ENCODE measurements around the gene FUT1.
"Not testable (repeated sequence)": the region's sequence is repeated elsewhere in the genome, so short reads cannot be mapped to it uniquely, and the experiment has no call there.

FUT1 gene

GRCh38 chr19:48752496-48753365 lies at the start of gene FUT1:
FUT1 (minus strand) TSS chr19:48752641; CDS start chr19:48751281, 1,360 bp downstream.
- peak; percentile 85 for DNase-seq

DNA sequence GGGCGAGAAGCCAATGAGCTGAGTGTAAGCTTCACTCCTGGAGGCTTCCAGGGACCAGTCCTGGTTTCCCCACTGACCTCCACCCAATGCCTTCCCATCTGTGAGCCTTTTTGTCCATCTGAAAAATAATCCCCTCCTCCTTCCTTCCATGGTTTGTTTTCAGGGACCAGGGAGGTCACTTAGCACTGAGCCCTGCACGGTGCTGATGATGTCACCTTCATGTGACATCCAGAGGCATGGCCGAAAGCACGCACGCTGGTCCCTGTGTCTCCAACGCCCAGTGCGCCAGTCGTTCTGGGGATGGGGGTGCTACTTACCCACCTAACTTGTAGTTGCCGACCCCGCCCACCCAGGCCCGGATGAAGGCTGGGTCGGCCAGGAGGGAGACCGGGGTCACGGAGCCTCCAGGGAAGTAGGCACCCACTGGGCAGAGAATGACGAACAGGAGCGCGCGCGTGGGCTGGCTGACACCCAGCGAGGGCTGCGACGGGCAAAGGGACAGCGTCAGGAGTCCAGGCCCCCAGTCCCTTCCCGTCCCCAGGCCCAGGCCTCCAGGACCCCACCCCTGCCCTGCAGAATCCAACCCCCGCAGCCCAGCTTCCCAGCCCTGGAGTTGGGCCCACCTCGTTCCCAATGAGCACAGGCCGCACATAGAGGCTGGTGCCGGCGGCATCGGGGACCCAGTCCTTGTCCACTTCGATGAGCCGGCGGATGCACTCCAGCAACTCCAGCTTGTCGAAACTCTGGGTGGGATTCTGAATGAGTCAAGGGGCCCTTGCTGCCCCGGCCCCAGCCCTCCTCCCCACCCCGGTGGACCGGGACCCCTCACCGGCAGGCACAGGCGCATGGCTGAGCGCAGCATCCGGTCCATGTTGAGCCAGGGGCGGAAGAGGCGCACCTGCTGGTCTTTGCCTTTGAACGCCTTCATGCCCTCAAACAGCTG lies 47.2 kb upstream of the FUT1 start:
- DNase-seq = no peak

DNA sequence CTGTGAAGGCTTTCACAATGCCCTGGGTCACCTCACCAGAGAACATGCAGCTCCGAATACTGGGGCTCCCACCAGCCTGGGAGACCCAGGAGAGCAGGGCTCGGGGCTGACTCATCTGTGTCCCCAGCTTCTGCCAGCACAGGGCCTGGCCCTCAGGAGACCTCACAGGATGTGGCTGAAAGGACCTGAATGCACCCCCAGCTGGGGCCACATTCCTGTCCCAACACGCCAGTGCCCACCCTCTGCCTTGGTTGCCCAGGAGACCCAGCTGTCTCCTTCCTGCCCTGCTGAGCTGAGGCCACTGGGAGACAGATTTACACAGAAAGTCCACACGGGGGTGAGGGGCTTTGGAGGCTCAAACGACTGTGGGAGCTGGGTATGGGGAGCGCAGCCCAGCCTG lies 46.5 kb upstream of the FUT1 start:
- DNase-seq = no peak

DNA sequence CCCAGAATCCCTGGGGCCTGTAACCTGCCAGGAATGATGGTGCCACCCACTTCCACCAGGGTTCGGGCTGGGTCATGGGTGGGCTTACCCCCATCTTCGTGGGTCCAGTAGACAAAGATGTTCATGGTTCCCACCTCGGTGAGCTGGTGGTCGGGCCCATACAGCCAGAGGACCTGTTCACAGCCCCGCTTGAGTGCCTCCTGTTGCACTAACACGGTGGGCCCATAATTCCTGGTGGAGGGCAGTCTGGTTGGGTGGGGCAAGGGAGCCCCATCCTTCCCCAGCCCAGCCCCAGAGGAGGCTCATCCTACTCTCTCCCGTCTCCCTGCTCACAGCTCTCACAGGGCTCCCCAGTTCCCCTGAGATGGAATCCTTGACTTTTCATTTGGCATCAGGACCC lies 44.7 kb upstream of the FUT1 start:
- no peak for DNase-seq

- no peak for DNase-seq
Measured at GRCh38 chr19:48796298-48797083, 44.0 kb upstream of the FUT1 start.

DNA sequence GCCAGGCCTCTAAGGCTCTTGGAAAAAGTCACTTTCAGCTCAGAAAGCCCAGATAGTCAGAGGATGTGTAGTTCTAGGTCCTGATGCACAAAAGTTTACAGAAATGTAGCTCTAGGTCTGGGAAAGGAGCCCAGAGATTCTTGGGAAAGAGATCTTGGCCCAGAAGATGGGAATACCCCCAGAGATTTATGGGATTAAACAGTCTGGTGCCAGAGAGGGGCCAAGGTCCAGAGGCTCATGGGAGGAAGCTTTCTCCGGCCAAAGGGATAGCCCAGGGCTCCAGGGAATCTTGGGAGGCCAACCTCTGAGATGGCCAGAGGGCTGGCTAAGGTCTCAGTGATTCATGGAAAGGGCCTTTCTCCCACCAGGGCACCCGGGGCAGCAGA lies 43.2 kb upstream of the FUT1 start:
- no peak for DNase-seq

- DNase-seq = peak; percentile 85
Measured at GRCh38 chr19:48795055-48795684, 42.7 kb upstream of the FUT1 start.

- no peak for DNase-seq
Measured at GRCh38 chr19:48794291-48794690, 41.9 kb upstream of the FUT1 start.

DNA sequence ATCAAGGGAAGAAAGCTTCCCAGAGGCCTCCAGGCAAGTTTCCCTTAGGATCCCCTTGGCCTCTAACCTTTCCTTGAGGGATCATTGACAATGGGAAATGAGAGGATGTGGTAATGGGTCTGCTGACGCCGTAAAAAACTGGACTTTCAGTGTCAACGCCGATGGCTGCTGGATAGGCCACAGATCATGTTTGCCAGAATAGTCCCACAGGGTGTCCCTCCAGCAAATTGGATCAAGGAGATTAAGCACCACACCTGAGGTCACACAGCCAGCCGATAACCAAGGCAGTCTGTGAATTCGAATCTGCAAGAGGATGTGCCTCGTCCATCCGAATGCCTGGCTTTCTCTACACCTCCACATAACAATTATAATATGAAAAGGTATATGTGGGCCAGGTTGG lies 40.8 kb upstream of the FUT1 start:
- no peak for DNase-seq

DNA sequence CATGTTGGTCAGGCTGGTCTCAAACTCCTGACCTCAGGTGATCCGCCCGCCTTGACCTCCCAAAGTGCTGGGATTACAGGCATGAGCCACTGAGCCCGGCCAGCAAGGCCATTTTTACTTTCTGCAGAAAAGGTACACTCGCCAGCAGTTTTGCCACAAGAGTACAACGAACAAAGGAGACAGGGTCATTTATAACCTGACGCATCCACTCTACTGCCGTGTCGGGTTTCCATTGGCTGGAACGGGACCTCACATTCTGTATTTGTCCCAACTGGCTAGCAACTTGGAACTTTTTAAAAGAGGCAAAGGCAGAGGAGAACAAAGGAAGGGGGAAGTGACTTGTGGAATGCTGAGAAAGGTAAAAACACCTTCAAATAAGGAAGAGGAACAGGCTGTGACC lies 34.9 kb upstream of the FUT1 start:
- not testable (repeated sequence) for DNase-seq

- DNase-seq = not testable (repeated sequence)
Measured at GRCh38 chr19:48786422-48786821, 34.0 kb upstream of the FUT1 start.

- DNase-seq = no peak
Measured at GRCh38 chr19:48784527-48784926, 32.1 kb upstream of the FUT1 start.

GRCh38 chr19:48780631-48781391 lies 28.4 kb upstream of the FUT1 start:
- no peak for DNase-seq

DNA sequence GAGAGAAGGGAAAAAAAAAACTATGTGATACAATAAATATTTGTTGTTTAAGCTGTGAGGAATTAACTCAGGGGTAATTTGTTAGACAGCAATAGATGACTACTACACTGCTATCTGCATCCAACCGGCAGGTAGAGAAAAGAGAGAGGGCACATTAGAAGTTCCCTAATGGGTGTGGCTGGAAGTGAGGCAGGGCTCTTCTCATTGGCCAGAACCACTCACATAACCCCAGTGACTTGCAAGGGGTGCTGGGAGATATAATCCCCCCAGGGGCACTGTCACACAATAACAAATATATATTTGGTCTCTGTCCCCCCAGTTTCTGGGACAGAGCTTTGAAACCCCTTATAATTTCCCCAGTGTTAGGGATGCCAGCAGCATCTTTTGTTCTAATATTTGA lies 27.2 kb upstream of the FUT1 start:
- no peak for DNase-seq

DNA sequence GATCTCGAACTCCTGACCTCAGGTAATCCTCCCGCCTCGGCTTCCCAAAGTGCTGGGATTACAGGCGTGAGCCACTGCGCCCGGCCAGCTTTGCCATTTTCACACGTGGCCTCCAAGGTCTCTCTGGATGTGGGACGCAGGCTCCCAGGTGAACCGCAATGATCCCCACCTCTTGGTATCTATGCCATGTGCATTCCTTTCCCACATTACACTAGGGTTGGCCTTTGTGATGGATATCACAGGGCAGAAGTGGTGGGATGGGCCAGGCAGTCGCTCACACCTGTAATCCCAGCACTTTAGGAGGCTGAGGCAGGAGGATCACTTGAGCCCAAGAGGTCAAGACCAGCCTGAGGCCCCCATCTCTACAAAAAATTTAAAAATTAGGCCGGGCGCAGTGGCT lies 25.3 kb upstream of the FUT1 start:
- no peak for DNase-seq

DNA sequence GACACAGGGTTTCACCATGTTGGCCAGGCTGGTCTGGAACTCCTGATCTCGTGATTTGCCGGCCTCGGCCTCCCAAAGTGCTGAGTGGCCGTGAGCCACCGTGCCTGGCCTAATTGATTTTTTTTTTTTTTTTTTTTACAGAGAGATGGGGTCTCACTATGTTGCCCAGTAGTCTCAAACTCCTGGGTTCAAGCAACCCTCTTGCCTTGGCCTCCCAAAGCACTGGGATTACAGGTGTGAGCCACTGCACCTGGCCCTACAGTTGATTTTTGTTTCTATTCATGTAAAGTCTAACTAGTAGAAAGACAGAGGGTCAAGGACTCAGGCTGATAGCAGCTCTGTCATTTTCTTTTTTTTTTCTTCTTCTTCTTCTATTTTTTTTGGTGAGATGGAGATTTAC lies 24.7 kb upstream of the FUT1 start:
- no peak for DNase-seq

GRCh38 chr19:48772503-48772953 lies 20.1 kb upstream of the FUT1 start:
- no peak for DNase-seq

DNA sequence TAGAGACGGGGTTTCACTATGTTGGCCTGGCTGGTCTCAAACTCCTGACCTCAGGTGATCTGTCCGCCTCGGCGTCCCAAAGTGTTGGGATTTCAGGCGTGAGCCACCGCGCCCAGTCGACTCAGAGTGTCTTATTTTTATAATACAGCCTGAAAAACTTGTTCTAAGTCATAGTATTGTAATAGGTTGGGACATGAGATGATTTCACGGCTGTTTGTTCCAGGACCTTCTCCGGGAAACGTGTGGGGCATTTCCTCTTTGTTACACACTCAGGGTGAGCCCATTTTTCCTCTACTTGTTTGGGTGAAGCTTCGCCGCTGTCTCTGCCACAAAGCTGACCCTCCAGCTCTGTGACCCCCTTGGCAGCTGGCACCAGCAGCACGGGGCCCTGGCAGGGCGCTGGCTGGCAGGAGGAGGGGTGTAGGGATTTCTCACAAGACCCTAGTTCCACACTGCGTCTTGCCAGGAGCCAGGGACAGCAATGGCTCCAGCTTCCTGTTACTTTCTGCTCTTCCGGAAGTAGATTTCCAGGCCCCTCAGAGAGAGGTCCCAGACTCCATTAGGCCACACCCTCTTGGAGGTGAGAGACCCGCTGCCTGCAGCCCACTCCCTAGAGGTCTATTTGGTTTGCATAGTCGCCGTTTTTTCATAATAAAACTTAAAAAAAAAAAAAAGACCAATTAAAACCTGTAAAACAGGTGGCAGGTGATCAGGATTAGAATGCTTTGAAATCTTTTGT lies 18.5 kb upstream of the FUT1 start:
- no peak for DNase-seq

DNA sequence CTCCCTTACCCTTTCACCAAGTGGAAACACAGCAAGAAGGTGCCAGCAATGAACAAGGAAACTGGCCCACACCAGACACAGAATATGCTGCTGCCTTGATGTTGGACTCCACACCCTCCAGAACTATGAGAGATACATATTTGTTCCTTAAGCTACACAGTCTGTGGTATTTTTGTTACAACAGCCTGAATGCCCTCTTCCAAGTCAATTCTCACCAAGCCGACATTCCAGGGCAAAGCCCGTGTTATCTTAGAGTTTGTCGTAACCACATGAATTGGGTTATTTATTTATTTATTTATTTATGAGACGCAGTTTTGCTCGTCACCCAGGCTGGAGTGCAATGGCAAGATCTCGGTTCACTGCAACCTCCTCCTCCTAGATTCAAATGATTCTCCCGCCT lies 17.8 kb upstream of the FUT1 start:
- DNase-seq = no peak

DNA sequence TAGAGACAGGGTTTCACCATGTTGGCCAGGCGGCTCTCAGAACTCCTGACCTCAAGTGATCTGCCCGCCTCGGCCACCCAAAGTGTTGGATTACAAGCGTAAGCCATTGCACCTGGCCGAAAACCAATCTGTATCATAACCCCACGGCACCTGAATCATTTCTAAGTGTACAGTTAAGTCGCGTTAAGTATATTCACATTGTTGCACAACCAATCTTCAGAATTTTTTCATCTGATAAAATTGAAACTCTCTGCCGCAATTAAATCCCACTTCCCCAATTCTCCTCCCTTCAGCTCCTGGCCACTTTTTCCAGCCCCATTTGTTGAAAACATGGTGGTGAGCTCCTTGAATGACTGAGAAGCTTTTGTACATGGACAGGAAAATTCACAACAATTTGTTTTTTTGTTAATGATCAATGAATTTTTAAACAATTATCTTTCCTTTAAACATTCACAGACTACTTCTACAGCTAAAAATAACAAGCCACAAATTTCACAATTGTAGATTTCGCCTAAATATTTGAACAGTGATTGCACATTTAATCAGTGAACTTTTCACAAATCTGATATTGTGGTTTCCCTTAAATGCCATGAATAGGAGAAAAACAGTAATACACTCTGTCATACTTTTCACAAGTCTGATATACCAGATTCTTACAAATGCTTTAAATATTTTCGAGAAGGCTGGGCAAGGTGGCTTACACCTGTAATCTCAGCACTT lies 16.7 kb upstream of the FUT1 start:
- no peak for DNase-seq

Measured in NCI-H748 treated with DMSO at 0.1 percent for 48 hours (cell line).